Upper lobe of left lung (tissue), 4 donors: ENCODE results near the gene RPAP2.

Experiments
- CTCF ChIP-seq, 6 experiments: fragments of 450-650 bp in 4 of 6; fragments of 200-600 bp in 2 of 6; sonication (generic) in 2 of 6; IDR thresholded peaks; one replicate each; pipeline ENCODE4 v1.5.1; 2016 to 2019; ENCODE audit warnings: antibody characterized with exemption in 6 of 6
- POLR2A ChIP-seq, 4 donors: fragments of 450-650 bp; IDR thresholded peaks; one replicate each; pipeline ENCODE4 v1.5.1; 2016 to 2017; ENCODE audit warnings: antibody characterized with exemption in 4 of 4, mild to moderate bottlenecking in 2 of 4
- POLR2AphosphoS5 ChIP-seq, 2 donors: sonication (generic); formaldehyde crosslinking; IDR thresholded peaks; one replicate each; pipeline ENCODE4 v1.5.1; 2017; ENCODE audit warnings: antibody characterized with exemption in 2 of 2

- TF ChIP-seq CTCF (IDR thresholded peaks at IDR 0.05), result no peak
- TF ChIP-seq POLR2AphosphoS5 (IDR thresholded peaks at IDR 0.05), result no peak
- TF ChIP-seq POLR2A (IDR thresholded peaks at IDR 0.05), result no peak
Observed at GRCh38 chr1:92327794-92328193, 28.9 kb downstream of the RPAP2 start.
